ENCODE measurements around the gene NUDT17. TPM values are rescaled to one million over a fixed set of nuclear protein-coding genes. Genes with fewer than 3 reads are reported as not detected.

The NUDT17 gene
- total RNA-seq, 1 donor from 2014 or later, result 7.3 TPM

- Mint-ChIP-seq H3K4me3 (ENCODE audit: unreplicated experiment) (peak overlapping the region; percentile 92), H3K27me3 (ENCODE audit: low read depth) (peaks cover 3% of the 10 kb centered on the region), H3K4me1 (ENCODE audit: low read depth) (peaks cover 19% of the 10 kb centered on the region), H3K27ac (ENCODE audit: unreplicated experiment) (peak overlapping the region; percentile 98), H3K9me3 (ENCODE audit: low read depth) (no peaks in the 10 kb centered on the region), H3K36me3 (ENCODE audit: low read depth) (peaks cover 16% of the 10 kb centered on the region)
- DNase-seq (ENCODE audit: low spot score), result peak; percentile 95
- peak; percentile 42 for TF ChIP-seq CTCF (IDR thresholded peaks at IDR 0.05)
Observed at GRCh38 chr1:145859491-145860023, 14.1 kb downstream of the NUDT17 start.

- H3K4me3 Mint-ChIP-seq (ENCODE audit: unreplicated experiment), result no peak overlapping the region
Observed at GRCh38 chr1:145863282-145864018, 18.0 kb downstream of the NUDT17 start.

DNA sequence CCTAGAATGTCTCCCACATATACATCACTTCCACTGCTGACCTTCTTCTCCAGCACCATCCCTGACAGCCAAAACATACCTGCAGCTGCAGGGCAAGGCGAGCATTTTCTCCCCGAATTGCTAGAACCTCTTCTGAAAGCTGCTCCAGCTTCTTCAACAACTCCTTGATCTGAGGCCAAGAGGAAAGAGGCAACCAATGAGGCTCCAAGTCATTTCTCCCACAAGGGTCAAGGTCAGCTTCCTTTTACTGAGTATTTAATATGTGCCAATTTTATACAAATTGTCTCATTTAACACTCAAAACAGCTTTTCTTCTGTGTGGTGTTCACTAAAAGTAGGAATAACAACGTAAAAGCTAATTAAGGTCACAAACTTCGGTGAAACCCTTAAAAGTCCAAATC, 22.8 kb downstream of the NUDT17 start:
- Mint-ChIP-seq H3K36me3 (ENCODE audit: low read depth) (peaks cover 1% of the 10 kb centered on the region), H3K4me1 (ENCODE audit: low read depth) (peaks cover 7% of the 10 kb centered on the region), H3K27me3 (ENCODE audit: low read depth) (peaks cover 14% of the 10 kb centered on the region), H3K27ac (ENCODE audit: unreplicated experiment) (no peak overlapping the region), H3K9me3 (ENCODE audit: low read depth) (no peaks in the 10 kb centered on the region), H3K4me3 (ENCODE audit: unreplicated experiment) (no peak overlapping the region)
- no peak for TF ChIP-seq CTCF (IDR thresholded peaks at IDR 0.05)
- no peak for DNase-seq (ENCODE audit: low spot score)

More at GRCh38 chr1:145863282-145864018, 18.0 kb downstream of the NUDT17 start:
- no peak for DNase-seq (ENCODE audit: low spot score)
- Mint-ChIP-seq H3K9me3 (ENCODE audit: low read depth) (no peaks in the 10 kb centered on the region), H3K27ac (ENCODE audit: unreplicated experiment) (no peak overlapping the region), H3K27me3 (ENCODE audit: low read depth) (peaks cover 11% of the 10 kb centered on the region), H3K36me3 (ENCODE audit: low read depth) (peaks cover 1% of the 10 kb centered on the region), H3K4me1 (ENCODE audit: low read depth) (peaks cover 6% of the 10 kb centered on the region)
- no peak for TF ChIP-seq CTCF (IDR thresholded peaks at IDR 0.05)

GRCh38 chr1:145871994-145872924, 26.8 kb downstream of the NUDT17 start:
- TF ChIP-seq CTCF (IDR thresholded peaks at IDR 0.05), result no peak
- no peaks in the 10 kb centered on the region for H3K36me3 Mint-ChIP-seq (ENCODE audit: low read depth)
- H3K4me3 Mint-ChIP-seq (ENCODE audit: unreplicated experiment), result peak overlapping the region; percentile 51
- peak overlapping the region; percentile 41 for H3K27ac Mint-ChIP-seq (ENCODE audit: unreplicated experiment)
- no peak for DNase-seq (ENCODE audit: low spot score)
- H3K27me3 Mint-ChIP-seq (ENCODE audit: low read depth), result peaks cover 7% of the 10 kb centered on the region
- H3K4me1 Mint-ChIP-seq (ENCODE audit: low read depth), result peaks cover 7% of the 10 kb centered on the region
- no peaks in the 10 kb centered on the region for H3K9me3 Mint-ChIP-seq (ENCODE audit: low read depth)

DNA sequence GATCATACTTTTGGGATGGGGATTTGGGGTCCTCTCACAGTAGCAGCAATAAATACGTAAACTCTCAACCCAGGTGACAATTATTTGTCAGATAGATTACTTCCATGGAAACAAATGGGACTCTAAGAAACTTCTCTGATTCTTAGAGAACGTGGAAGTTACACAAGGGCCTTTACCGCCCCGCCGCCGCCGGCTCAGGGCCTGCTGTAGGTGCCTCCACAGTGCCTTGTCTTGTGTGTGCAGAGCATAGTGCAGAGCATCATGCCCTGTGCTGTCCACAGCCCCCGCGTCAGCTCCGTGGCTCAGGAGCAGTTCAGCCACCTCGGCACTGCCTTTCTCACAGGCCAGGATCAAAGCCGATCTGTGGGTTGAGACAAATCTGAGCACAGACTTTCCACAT, 29.2 kb downstream of the NUDT17 start:
- no peak overlapping the region for H3K4me3 Mint-ChIP-seq (ENCODE audit: unreplicated experiment)
- H3K27ac Mint-ChIP-seq (ENCODE audit: unreplicated experiment), result no peak overlapping the region
- no peaks in the 10 kb centered on the region for H3K9me3 Mint-ChIP-seq (ENCODE audit: low read depth)
- peaks cover 5% of the 10 kb centered on the region for H3K27me3 Mint-ChIP-seq (ENCODE audit: low read depth)
- peaks cover 7% of the 10 kb centered on the region for H3K4me1 Mint-ChIP-seq (ENCODE audit: low read depth)
- no peak for TF ChIP-seq CTCF (IDR thresholded peaks at IDR 0.05)
- no peak for DNase-seq (ENCODE audit: low spot score)
- H3K36me3 Mint-ChIP-seq (ENCODE audit: low read depth), result no peaks in the 10 kb centered on the region

Data from chondrocyte (in vitro differentiated cells).